GM21723 (cell line): Measurements from ENCODE around the gene GAL3ST2.
"Not testable (repeated sequence)": the region's sequence is repeated elsewhere in the genome, so short reads cannot be mapped to it uniquely, and the experiment has no call there.

ENCODE experiments used
- ATAC-seq: cut with Tn5 transposase; IDR thresholded peaks from one replicate; pipeline ENCODE4 v1.9.1; 2021; ENCODE audit warnings: mild to moderate bottlenecking, moderate library complexity; ENCODE audit not compliant: unreplicated experiment

GAL3ST2 gene

GRCh38 chr2:241806217-241806616, 29.6 kb downstream of the GAL3ST2 start:
- ATAC-seq, result not testable (repeated sequence)

- ATAC-seq, result no peak
Observed at GRCh38 chr2:241808051-241808720, 31.6 kb downstream of the GAL3ST2 start.

GRCh38 chr2:241808721-241809382, 32.2 kb downstream of the GAL3ST2 start, which contains the start of gene NEU4:
Gene NEU4, plus strand, starts transcription at chr2:241809193. Its CDS starts 5,292 bp downstream, at chr2:241814485.
- no peak for ATAC-seq

- ATAC-seq, result no peak
Observed at GRCh38 chr2:241809383-241810306, 33.0 kb downstream of the GAL3ST2 start.

- no peak for ATAC-seq
Observed at GRCh38 chr2:241810307-241811200, 33.9 kb downstream of the GAL3ST2 start.

GRCh38 chr2:241811201-241811951, 34.8 kb downstream of the GAL3ST2 start:
- ATAC-seq, result no peak

GRCh38 chr2:241811952-241812729, 35.5 kb downstream of the GAL3ST2 start:
- ATAC-seq, result no peak

GRCh38 chr2:241812730-241813643, 36.4 kb downstream of the GAL3ST2 start:
- ATAC-seq, result no peak

GRCh38 chr2:241813644-241814392, 37.2 kb downstream of the GAL3ST2 start:
- peak; percentile 36 for ATAC-seq

- no peak for ATAC-seq
Observed at GRCh38 chr2:241814393-241814642, 37.7 kb downstream of the GAL3ST2 start.

GRCh38 chr2:241814643-241815476, 38.2 kb downstream of the GAL3ST2 start:
- no peak for ATAC-seq

- no peak for ATAC-seq
Observed at GRCh38 chr2:241815477-241816430, 39.1 kb downstream of the GAL3ST2 start.

- ATAC-seq, result no peak
Observed at GRCh38 chr2:241816431-241817121, 40.0 kb downstream of the GAL3ST2 start.

- ATAC-seq, result no peak
Observed at GRCh38 chr2:241817126-241817820, 40.7 kb downstream of the GAL3ST2 start.
